MG63 (cell line): Measurements from ENCODE around the gene MEIS2. TPM values are rescaled to one million over a fixed set of nuclear protein-coding genes. Genes with fewer than 3 reads are reported as not detected.

Experiments used
- DNase-seq: peaks from one replicate; pipeline ENCODE4 v3.0.0-alpha.2; 2020
- H3K27me3 ChIP-seq: fragments of 250-450 bp; sonication (Bioruptor Pico); 2 replicates; pipeline ENCODE4 v1.5.1; 2020; ENCODE audit warnings: mild to moderate bottlenecking, moderate library complexity
- H3K36me3 ChIP-seq: fragments of 250-450 bp; sonication (Bioruptor Pico); 2 replicates; pipeline ENCODE4 v1.5.1; 2020; ENCODE audit warnings: mild to moderate bottlenecking, moderate library complexity
- H3K4me3 ChIP-seq: fragments of 250-450 bp; sonication (Bioruptor Pico); 2 replicates; pipeline ENCODE4 v1.5.1; 2020; ENCODE audit warnings: mild to moderate bottlenecking, moderate library complexity
- H3K9me3 ChIP-seq: fragments of 250-450 bp; sonication (Bioruptor Pico); 2 replicates; pipeline ENCODE4 v1.5.1; 2020; ENCODE audit warnings: mild to moderate bottlenecking, moderate library complexity
- total RNA-seq: library from RNA; depleted of rRNA; stranded (reverse); fragments of >200 nt; shearing (Covaris generic); gene quantifications from 2 replicates; pipeline ENCODE4 v1.2.3, GENCODE V29; 2014; ENCODE audit warnings: low replicate concordance; rRNA removed

Gene MEIS2
- total RNA-seq = 2.0 and 3.1 TPM in 2 replicates

- H3K4me3 ChIP-seq = peak within 1 kb of the TSS; percentile 68
- H3K9me3 ChIP-seq = no peaks in the 10 kb centered on the region
- DNase-seq = peak; percentile 84
- peaks cover 11% of the 10 kb centered on the region for H3K27me3 ChIP-seq
- H3K36me3 ChIP-seq = no peaks in the 10 kb centered on the region
These were observed at the start of gene MEIS2 for GRCh38 chr15:37100109-37100965. Gene MEIS2 (minus strand): TSS chr15:37100549. CDS start chr15:37099466, 1,083 bp downstream.

DNA sequence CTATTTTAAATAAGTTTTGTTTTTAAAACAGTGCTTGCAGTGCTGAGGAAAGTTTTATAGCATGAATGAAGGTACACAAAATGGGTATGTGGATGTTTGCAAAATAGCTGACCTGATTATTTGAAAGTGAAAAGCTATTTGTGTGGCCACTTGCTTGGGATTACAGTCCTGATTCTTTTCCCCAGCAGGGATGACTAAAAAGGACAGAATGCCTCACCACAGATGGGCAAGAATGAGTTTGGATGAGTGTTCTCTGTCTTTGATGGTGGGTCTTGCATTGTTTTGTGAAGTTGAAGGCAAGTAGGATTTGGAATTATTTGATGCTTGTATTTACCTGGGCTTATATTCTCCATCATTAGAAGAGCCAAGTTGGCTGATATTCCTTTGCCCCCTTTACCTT lies 48.8 kb upstream of the MEIS2 start:
- no peak overlapping the region for H3K4me3 ChIP-seq
- H3K9me3 ChIP-seq = no peaks in the 10 kb centered on the region
- DNase-seq = no peak
- no peaks in the 10 kb centered on the region for H3K27me3 ChIP-seq
- no peaks in the 10 kb centered on the region for H3K36me3 ChIP-seq

GRCh38 chr15:37148714-37149113 lies 48.4 kb upstream of the MEIS2 start:
- no peaks in the 10 kb centered on the region for H3K9me3 ChIP-seq
- no peaks in the 10 kb centered on the region for H3K36me3 ChIP-seq
- H3K27me3 ChIP-seq = no peaks in the 10 kb centered on the region
- DNase-seq = no peak
- no peak overlapping the region for H3K4me3 ChIP-seq

DNA sequence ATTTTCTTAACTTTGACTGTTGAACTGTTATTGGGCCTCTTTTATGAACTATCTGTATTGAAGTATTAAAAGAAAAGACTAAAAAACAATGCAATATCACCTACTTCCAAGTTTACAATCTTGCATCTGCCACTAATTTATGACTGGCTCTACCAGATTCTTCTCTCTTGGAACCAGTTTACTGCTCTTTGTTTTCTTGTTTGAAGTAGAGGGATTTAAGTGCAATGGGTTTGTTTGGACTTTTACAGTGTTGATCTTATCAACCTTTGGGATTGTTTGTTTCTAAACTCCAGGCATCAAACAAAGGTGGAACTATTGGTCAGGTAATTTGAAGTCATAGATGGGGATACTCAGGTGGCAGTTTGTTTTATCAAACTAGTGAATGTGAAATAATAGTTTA lies 43.0 kb upstream of the MEIS2 start:
- H3K9me3 ChIP-seq = no peaks in the 10 kb centered on the region
- H3K36me3 ChIP-seq = no peaks in the 10 kb centered on the region
- H3K4me3 ChIP-seq = no peak overlapping the region
- DNase-seq = no peak
- no peaks in the 10 kb centered on the region for H3K27me3 ChIP-seq

GRCh38 chr15:37142371-37142770 lies 42.0 kb upstream of the MEIS2 start:
- Histone ChIP-seq H3K9me3 (no peaks in the 10 kb centered on the region), H3K27me3 (no peaks in the 10 kb centered on the region), H3K4me3 (no peak overlapping the region), H3K36me3 (no peaks in the 10 kb centered on the region)
- no peak for DNase-seq

DNA sequence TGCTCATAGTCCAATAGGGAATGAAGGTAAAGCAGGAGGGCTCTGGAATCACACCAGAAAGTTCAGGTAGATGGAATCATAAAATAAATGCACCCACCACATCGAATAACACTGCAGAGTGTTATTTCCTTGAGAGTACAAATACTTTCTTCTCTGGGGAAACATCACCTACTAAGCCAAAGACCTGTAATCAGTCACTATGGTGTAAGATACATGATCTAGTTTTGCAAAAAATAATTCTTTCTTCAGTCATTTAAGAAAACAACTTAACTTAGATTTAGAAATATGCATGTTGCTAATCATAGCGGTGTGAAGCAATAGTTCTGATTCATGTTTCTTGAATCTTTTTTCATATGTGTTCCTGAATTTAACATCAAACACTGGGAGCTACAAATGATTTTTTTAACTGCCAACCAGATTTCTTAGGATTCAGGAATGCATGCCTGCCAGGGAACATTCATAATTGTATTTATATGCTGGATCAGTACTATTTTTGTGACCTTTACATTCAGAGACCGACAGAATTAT lies 40.2 kb upstream of the MEIS2 start:
- DNase-seq = no peak
- H3K4me3 ChIP-seq = no peak overlapping the region
- no peaks in the 10 kb centered on the region for H3K9me3 ChIP-seq
- no peaks in the 10 kb centered on the region for H3K36me3 ChIP-seq
- H3K27me3 ChIP-seq = no peaks in the 10 kb centered on the region

- Histone ChIP-seq H3K9me3 (no peaks in the 10 kb centered on the region), H3K4me3 (no peak overlapping the region), H3K27me3 (no peaks in the 10 kb centered on the region), H3K36me3 (no peaks in the 10 kb centered on the region)
- DNase-seq = no peak
These were observed 38.4 kb upstream of the MEIS2 start for GRCh38 chr15:37138591-37139215.

GRCh38 chr15:37137221-37137620 lies 36.9 kb upstream of the MEIS2 start:
- Histone ChIP-seq H3K36me3 (no peaks in the 10 kb centered on the region), H3K27me3 (no peaks in the 10 kb centered on the region), H3K4me3 (no peak overlapping the region), H3K9me3 (no peaks in the 10 kb centered on the region)
- no peak for DNase-seq

- no peaks in the 10 kb centered on the region for H3K27me3 ChIP-seq
- no peak overlapping the region for H3K4me3 ChIP-seq
- H3K36me3 ChIP-seq = no peaks in the 10 kb centered on the region
- no peak for DNase-seq
- H3K9me3 ChIP-seq = no peaks in the 10 kb centered on the region
These were observed 36.3 kb upstream of the MEIS2 start for GRCh38 chr15:37136666-37137065.

- no peaks in the 10 kb centered on the region for H3K27me3 ChIP-seq
- H3K36me3 ChIP-seq = no peaks in the 10 kb centered on the region
- no peaks in the 10 kb centered on the region for H3K9me3 ChIP-seq
- no peak overlapping the region for H3K4me3 ChIP-seq
- DNase-seq = no peak
These were observed 34.9 kb upstream of the MEIS2 start for GRCh38 chr15:37135225-37135624.

DNA sequence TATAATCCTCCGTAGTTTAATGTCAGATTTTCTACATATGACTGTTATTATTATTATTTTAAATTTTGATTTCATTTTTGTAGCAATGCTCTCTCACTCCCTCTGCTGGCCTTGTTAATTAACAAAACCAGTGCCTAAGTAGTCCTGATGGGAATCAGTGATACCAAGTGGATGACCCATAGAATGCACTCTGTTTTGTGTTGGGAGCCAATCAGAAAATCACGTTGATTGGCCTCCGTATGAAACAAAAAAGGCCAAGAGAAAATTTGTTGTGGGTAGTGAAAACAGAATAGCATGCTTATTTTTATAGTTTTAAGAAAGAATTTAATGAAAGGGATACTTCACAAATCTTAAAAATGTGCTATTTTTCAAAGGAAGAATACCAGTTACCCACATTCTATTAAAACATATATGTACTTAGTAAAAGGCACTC lies 34.4 kb upstream of the MEIS2 start:
- H3K9me3 ChIP-seq = no peaks in the 10 kb centered on the region
- H3K36me3 ChIP-seq = no peaks in the 10 kb centered on the region
- no peaks in the 10 kb centered on the region for H3K27me3 ChIP-seq
- no peak for DNase-seq
- no peak overlapping the region for H3K4me3 ChIP-seq

- DNase-seq = no peak
- Histone ChIP-seq H3K9me3 (no peaks in the 10 kb centered on the region), H3K4me3 (no peak overlapping the region), H3K36me3 (no peaks in the 10 kb centered on the region), H3K27me3 (no peaks in the 10 kb centered on the region)
These were observed 33.9 kb upstream of the MEIS2 start for GRCh38 chr15:37134244-37134643.

- no peaks in the 10 kb centered on the region for H3K27me3 ChIP-seq
- H3K9me3 ChIP-seq = no peaks in the 10 kb centered on the region
- DNase-seq = no peak
- no peaks in the 10 kb centered on the region for H3K36me3 ChIP-seq
- H3K4me3 ChIP-seq = no peak overlapping the region
These were observed 33.3 kb upstream of the MEIS2 start for GRCh38 chr15:37133602-37134001.

- Histone ChIP-seq H3K4me3 (no peak overlapping the region), H3K36me3 (no peaks in the 10 kb centered on the region), H3K27me3 (no peaks in the 10 kb centered on the region), H3K9me3 (no peaks in the 10 kb centered on the region)
- no peak for DNase-seq
These were observed 32.6 kb upstream of the MEIS2 start for GRCh38 chr15:37132826-37133417.

DNA sequence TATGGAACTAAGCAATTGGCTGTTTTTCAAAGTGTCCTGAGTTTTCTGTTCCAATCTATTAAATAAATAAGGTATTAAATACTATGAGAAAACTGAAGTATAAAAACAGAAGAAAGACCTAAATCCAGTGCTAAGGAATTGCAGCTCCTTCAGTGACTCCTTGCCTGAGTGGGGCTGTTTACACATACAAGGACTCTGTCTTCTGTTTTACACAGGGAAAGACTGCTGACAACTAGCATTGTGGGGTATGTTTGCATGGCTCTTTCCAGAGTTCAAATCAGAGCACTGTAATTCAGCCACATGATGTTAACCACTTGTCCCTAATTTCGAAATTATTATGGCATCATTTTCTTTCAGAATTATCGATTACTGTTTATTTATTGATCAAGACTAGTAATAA lies 31.3 kb upstream of the MEIS2 start:
- H3K4me3 ChIP-seq = no peak overlapping the region
- H3K36me3 ChIP-seq = no peaks in the 10 kb centered on the region
- H3K9me3 ChIP-seq = no peaks in the 10 kb centered on the region
- H3K27me3 ChIP-seq = no peaks in the 10 kb centered on the region
- no peak for DNase-seq

GRCh38 chr15:37130356-37130755 lies 30.0 kb upstream of the MEIS2 start:
- no peak for DNase-seq
- Histone ChIP-seq H3K27me3 (no peaks in the 10 kb centered on the region), H3K4me3 (no peak overlapping the region), H3K9me3 (no peaks in the 10 kb centered on the region), H3K36me3 (no peaks in the 10 kb centered on the region)

DNA sequence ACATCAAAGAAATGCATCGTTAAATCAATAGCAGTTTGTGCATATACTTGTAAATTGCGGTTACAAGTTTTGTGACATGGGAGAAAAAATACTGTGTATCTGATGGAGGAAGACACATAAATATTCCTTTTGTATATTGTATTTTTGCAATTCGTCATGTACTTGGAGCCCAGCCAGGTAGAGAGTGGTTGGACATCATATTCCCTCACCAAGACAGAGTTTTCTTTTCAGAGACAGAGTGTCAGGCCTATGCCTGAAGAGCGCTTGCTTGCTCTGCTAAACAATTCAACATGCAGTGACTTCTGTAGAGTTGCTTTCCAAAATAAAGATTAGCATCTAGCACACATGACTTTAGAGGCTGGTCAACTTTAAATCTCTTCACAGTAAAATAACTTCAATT lies 24.8 kb upstream of the MEIS2 start:
- no peak overlapping the region for H3K4me3 ChIP-seq
- no peaks in the 10 kb centered on the region for H3K36me3 ChIP-seq
- H3K9me3 ChIP-seq = no peaks in the 10 kb centered on the region
- no peak for DNase-seq
- H3K27me3 ChIP-seq = no peaks in the 10 kb centered on the region; the same call in none of the 2 replicates
